Liver (tissue), 3 donors: ENCODE results near the gene ABCA13.

Experiments
- CTCF ChIP-seq: fragments of 150-350 bp; IDR thresholded peaks from 2 replicates; pipeline ENCODE4 v1.5.1; 2017; ENCODE audit warnings: improper control_type of control experiment, low read depth, low read length; ENCODE audit not compliant: missing input control
- REST ChIP-seq: IDR thresholded peaks from 2 replicates; pipeline ENCODE4 v1.6.1; 2016; ENCODE audit warnings: antibody characterized with exemption, mild to moderate bottlenecking
- RXRA ChIP-seq, 2 donors: IDR thresholded peaks; 2 replicates each; pipeline ENCODE4 v1.6.1; 2017 to 2018; ENCODE audit warnings: antibody characterized with exemption in 2 of 2, mild to moderate bottlenecking in 1 of 2
- YY1 ChIP-seq: IDR thresholded peaks from 2 replicates; pipeline ENCODE4 v1.6.1; 2016; ENCODE audit warnings: antibody characterized with exemption, mild to moderate bottlenecking
- donor health status: healthy.
- donor health status: healthy.

GRCh38 chr7:48262606-48263310 lies 91.5 kb downstream of the ABCA13 start:
- TF ChIP-seq CTCF (no peak), YY1 (no peak), RXRA (IDR thresholded peaks at IDR 0.05) (no peak), REST (no peak)
